ENCODE data around the gene SPATA20. TPM values are rescaled to one million over a fixed set of nuclear protein-coding genes. Genes with fewer than 3 reads are reported as not detected.

SPATA20 gene
- total and polyA plus RNA-seq, 2 of the 13 experiments (the other 11 are each of a cell fraction or from before 2014, with no cell fraction given) = 36.1 to 64.8 TPM

DNA sequence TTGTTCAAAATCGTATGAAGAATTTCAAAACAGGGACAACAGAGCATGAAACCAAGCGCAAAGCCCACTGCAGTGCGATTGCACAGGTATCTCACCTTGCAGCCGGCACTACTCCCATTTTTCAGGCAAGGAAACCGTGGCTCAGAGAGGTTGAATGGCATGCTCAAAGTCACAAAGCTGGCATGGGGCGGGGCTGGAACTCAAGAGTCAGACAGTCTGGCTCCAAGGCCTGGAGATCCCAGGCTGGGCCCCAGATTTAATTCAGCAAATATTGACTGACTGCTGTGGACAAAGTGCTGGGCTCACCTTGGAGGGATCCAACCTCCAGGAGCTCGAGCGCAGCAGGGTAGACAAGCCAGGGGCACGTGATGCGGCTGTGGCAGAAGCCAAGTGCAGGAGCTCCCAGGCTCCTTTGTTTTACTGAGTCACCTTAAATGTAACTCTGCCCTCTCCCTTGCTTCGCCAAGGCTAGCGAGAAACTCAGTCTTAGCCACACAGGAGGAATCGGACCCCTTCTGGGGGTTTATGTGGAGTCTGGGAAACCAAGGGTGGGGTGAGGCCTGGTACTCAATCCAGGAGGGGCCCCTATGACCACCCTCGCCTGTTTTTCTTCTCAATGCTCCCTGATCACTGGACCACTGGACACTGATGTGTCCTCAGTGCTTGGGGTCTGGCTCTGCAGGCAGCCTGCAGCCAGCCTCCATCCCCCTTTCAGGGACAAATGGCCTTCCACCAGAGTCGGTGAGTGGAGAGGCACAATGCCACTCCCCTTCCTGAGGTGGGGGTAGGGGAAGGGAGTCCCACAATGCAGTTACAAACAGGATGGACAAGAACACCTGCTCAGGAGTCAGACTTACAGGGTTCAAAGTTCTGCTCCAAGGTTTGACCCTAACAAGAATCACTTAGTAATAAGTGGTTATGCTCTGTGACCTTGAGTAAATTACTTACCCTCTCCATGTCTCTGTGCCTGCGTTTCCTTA, 3.9 kb upstream of the SPATA20 start (continued):
- TF ChIP-seq TEAD3 (CRISPR knock-in tag; optimal IDR thresholded peaks at IDR 0.05; ENCODE audit: borderline replicate concordance) (peak; percentile 75), ZNF790 (CRISPR knock-in tag; IDR thresholded peaks at IDR 0.05; ENCODE audit: borderline replicate concordance) (no peak), MYC (CRISPR knock-in tag; IDR thresholded peaks at IDR 0.05; ENCODE audit: borderline replicate concordance) (peak; percentile 69; the same call in 1 of the 2 replicates), XBP1 (CRISPR knock-in tag; IDR thresholded peaks at IDR 0.05) (no peak), FOXK2 (IDR thresholded peaks at IDR 0.05) (0 out of 2 replicates have a peak, but pooled peaks have one; percentile 57), ZNF747 (CRISPR knock-in tag; IDR thresholded peaks at IDR 0.05; ENCODE audit: borderline replicate concordance) (peak; percentile 74), ADNP (CRISPR knock-in tag; IDR thresholded peaks at IDR 0.05) (peak; percentile 91; the same call in 1 of the 2 replicates), ATF7 (IDR thresholded peaks at IDR 0.05) (no peak), ATF7 (CRISPR knock-in tag; IDR thresholded peaks at IDR 0.05) (no peak), ZFP36L2 (CRISPR knock-in tag; IDR thresholded peaks at IDR 0.05) (no peak), GFI1 (CRISPR knock-in tag; IDR thresholded peaks at IDR 0.05; ENCODE audit: borderline replicate concordance) (peak; percentile 91; the same call in 1 of the 2 replicates), SRSF1 (optimal IDR thresholded peaks at IDR 0.05; ENCODE audit: low read depth, low read length) (peak; percentile 13), NR2F2 (IDR thresholded peaks at IDR 0.05; ENCODE audit: borderline replicate concordance, low read depth) (peak; percentile 36; the same call in 1 of the 2 replicates), FOXO1 (CRISPR knock-in tag; IDR thresholded peaks at IDR 0.05) (peak; percentile 78), ZNF431 (CRISPR knock-in tag; IDR thresholded peaks at IDR 0.05; ENCODE audit: borderline replicate concordance, low read depth) (0 out of 2 replicates have a peak, but pooled peaks have one; percentile 65), JUN (CRISPR knock-in tag; IDR thresholded peaks at IDR 0.05) (no peak), RAD51 (IDR thresholded peaks at IDR 0.05; ENCODE audit: borderline replicate concordance) (peak; percentile 71), SKI (IDR thresholded peaks at IDR 0.05; ENCODE audit: partially characterized antibody) (peak; percentile 97), ZFP90 (CRISPR knock-in tag; IDR thresholded peaks at IDR 0.05; ENCODE audit: borderline replicate concordance) (peak; percentile 81)
- TF ChIP-seq, protein P1, sequence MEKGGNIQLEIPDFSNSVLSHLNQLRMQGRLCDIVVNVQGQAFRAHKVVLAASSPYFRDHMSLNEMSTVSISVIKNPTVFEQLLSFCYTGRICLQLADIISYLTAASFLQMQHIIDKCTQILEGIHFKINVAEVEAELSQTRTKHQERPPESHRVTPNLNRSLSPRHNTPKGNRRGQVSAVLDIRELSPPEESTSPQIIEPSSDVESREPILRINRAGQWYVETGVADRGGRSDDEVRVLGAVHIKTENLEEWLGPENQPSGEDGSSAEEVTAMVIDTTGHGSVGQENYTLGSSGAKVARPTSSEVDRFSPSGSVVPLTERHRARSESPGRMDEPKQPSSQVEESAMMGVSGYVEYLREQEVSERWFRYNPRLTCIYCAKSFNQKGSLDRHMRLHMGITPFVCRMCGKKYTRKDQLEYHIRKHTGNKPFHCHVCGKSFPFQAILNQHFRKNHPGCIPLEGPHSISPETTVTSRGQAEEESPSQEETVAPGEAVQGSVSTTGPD (CRISPR knock-in tag; IDR thresholded peaks at IDR 0.05) = peak; percentile 65
- TF ChIP-seq, protein P2, sequence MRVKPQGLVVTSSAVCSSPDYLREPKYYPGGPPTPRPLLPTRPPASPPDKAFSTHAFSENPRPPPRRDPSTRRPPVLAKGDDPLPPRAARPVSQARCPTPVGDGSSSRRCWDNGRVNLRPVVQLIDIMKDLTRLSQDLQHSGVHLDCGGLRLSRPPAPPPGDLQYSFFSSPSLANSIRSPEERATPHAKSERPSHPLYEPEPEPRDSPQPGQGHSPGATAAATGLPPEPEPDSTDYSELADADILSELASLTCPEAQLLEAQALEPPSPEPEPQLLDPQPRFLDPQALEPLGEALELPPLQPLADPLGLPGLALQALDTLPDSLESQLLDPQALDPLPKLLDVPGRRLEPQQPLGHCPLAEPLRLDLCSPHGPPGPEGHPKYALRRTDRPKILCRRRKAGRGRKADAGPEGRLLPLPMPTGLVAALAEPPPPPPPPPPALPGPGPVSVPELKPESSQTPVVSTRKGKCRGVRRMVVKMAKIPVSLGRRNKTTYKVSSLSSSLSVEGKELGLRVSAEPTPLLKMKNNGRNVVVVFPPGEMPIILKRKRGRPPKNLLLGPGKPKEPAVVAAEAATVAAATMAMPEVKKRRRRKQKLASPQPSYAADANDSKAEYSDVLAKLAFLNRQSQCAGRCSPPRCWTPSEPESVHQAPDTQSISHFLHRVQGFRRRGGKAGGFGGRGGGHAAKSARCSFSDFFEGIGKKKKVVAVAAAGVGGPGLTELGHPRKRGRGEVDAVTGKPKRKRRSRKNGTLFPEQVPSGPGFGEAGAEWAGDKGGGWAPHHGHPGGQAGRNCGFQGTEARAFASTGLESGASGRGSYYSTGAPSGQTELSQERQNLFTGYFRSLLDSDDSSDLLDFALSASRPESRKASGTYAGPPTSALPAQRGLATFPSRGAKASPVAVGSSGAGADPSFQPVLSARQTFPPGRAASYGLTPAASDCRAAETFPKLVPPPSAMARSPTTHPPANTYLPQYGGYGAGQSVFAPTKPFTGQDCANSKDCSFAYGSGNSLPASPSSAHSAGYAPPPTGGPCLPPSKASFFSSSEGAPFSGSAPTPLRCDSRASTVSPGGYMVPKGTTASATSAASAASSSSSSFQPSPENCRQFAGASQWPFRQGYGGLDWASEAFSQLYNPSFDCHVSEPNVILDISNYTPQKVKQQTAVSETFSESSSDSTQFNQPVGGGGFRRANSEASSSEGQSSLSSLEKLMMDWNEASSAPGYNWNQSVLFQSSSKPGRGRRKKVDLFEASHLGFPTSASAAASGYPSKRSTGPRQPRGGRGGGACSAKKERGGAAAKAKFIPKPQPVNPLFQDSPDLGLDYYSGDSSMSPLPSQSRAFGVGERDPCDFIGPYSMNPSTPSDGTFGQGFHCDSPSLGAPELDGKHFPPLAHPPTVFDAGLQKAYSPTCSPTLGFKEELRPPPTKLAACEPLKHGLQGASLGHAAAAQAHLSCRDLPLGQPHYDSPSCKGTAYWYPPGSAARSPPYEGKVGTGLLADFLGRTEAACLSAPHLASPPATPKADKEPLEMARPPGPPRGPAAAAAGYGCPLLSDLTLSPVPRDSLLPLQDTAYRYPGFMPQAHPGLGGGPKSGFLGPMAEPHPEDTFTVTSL (CRISPR knock-in tag; IDR thresholded peaks at IDR 0.05; ENCODE audit: borderline replicate concordance) = 0 out of 2 replicates have a peak, but pooled peaks have one; percentile 74
- TF ChIP-seq, protein P3, sequence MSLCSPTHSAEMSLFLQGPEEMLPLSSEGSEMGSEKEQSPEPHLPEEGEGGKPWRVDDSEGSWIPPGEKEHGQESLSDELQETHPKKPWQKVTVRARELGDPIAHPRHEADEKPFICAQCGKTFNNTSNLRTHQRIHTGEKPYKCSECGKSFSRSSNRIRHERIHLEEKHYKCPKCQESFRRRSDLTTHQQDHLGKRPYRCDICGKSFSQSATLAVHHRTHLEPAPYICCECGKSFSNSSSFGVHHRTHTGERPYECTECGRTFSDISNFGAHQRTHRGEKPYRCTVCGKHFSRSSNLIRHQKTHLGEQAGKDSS (CRISPR knock-in tag; IDR thresholded peaks at IDR 0.05; ENCODE audit: borderline replicate concordance, low read depth) = no peak; the same call in 1 of the 2 replicates

Measured in HepG2 (cell line).